Measurements from ENCODE around the gene NAV2. TPM values are rescaled to one million over a fixed set of nuclear protein-coding genes. Genes with fewer than 3 reads are reported as not detected.

Gene NAV2
- total RNA-seq, 1 experiment from 2014 or later: 63.5 TPM

DNA sequence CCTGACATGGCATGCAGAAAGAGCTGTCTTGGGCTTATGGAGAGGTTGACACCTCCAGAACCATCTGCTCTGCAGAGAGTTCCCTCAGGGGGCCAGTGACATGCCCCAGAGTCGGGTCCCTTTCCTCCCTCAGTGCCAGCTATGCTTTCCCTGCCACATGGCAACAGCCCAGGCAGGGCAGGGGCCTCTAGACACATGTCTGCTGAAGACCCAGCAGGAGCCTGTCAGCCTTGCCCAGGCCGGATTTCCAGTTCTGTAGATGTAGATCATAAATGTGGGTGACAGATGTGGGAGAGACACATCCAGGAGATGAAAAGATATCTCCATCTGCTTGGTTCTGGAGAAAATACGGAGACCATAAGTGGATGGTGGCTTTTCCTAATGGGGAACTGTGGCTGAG is 25.5 kb downstream of the NAV2 start:
- no TSS peak for BruUV-seq (replicated peaks)
- no peaks in the 10 kb centered on the region for H3K27me3 ChIP-seq (replicated peaks; ENCODE audit: control insufficient read depth, insufficient read depth, low read length)
- CTCF ChIA-PET: no interaction called here
- no peak overlapping the region for H3K27ac Mint-ChIP-seq (ENCODE audit: unreplicated experiment)
- no peaks in the 10 kb centered on the region for H3K36me3 ChIP-seq (ENCODE audit: control insufficient read depth, insufficient read depth, low read length)
- POLR2A ChIA-PET: no interaction called here
- H3K4me3 Mint-ChIP-seq (ENCODE audit: unreplicated experiment): no peak overlapping the region
- H3K27me3 Mint-ChIP-seq (ENCODE audit: insufficient read depth, unreplicated experiment): no peaks in the 10 kb centered on the region
- no peaks in the 10 kb centered on the region for H3K4me1 ChIP-seq
- no peaks in the 10 kb centered on the region for H3K9me3 Mint-ChIP-seq (ENCODE audit: unreplicated experiment)
- no peaks in the 10 kb centered on the region for H3K9me3 ChIP-seq
- DNase-seq: no peak
- no peaks in the 10 kb centered on the region for H3K36me3 Mint-ChIP-seq (ENCODE audit: insufficient read depth, unreplicated experiment)
- no peak overlapping the region for H3K4me3 ChIP-seq (ENCODE audit: low read depth, low read length)
- no peaks in the 10 kb centered on the region for H3K4me1 Mint-ChIP-seq (ENCODE audit: low read depth, unreplicated experiment)
- intact Hi-C loops (cut with micrococcal nuclease; ENCODE audit: unreplicated experiment): loop anchor here (10.0 kb wide), 1 partner anchor 397 kb away; no protein-coding TSS in a partner anchor
- TF ChIP-seq, protein P1, sequence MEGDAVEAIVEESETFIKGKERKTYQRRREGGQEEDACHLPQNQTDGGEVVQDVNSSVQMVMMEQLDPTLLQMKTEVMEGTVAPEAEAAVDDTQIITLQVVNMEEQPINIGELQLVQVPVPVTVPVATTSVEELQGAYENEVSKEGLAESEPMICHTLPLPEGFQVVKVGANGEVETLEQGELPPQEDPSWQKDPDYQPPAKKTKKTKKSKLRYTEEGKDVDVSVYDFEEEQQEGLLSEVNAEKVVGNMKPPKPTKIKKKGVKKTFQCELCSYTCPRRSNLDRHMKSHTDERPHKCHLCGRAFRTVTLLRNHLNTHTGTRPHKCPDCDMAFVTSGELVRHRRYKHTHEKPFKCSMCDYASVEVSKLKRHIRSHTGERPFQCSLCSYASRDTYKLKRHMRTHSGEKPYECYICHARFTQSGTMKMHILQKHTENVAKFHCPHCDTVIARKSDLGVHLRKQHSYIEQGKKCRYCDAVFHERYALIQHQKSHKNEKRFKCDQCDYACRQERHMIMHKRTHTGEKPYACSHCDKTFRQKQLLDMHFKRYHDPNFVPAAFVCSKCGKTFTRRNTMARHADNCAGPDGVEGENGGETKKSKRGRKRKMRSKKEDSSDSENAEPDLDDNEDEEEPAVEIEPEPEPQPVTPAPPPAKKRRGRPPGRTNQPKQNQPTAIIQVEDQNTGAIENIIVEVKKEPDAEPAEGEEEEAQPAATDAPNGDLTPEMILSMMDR (IDR thresholded peaks at IDR 0.05; ENCODE audit: insufficient read depth in 1 of 2, low read depth in 1 of 2, low read length in 1 of 2, severe bottlenecking in 1 of 2, unreplicated experiment in 1 of 2): no peak

DNA sequence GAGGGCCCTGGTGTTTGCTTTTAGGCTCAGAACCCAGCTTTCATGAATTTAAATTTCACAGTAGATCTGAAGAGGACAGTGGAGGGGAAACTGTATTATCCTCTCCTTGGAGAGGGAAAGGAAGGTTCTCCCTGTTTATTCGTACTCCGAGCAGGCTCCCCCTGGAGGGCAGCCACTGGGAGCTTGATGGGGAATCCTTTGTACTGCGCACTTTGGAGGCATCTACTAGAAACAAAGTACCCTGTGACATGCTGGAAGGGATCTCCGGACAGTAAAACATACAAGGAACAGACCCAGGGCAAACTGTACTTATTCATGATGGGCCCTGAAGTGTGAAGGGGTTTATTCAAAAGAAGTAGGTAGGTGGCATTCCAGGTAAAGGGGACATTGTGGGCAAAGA is 27.2 kb downstream of the NAV2 start:
- Mint-ChIP-seq H3K4me3 (ENCODE audit: unreplicated experiment) (no peak overlapping the region), H3K27ac (ENCODE audit: unreplicated experiment) (no peak overlapping the region), H3K36me3 (ENCODE audit: insufficient read depth, unreplicated experiment) (no peaks in the 10 kb centered on the region), H3K4me1 (ENCODE audit: low read depth, unreplicated experiment) (no peaks in the 10 kb centered on the region), H3K27me3 (ENCODE audit: insufficient read depth, unreplicated experiment) (no peaks in the 10 kb centered on the region), H3K9me3 (ENCODE audit: unreplicated experiment) (no peaks in the 10 kb centered on the region)
- no TSS peak for BruUV-seq (replicated peaks)
- H3K9me3 ChIP-seq: no peaks in the 10 kb centered on the region
- H3K27me3 ChIP-seq (replicated peaks; ENCODE audit: control insufficient read depth, insufficient read depth, low read length): no peaks in the 10 kb centered on the region
- H3K36me3 ChIP-seq (ENCODE audit: control insufficient read depth, insufficient read depth, low read length): no peaks in the 10 kb centered on the region
- H3K4me1 ChIP-seq: no peaks in the 10 kb centered on the region
- POLR2A ChIA-PET: no interaction called here
- TF ChIP-seq, protein P1 (IDR thresholded peaks at IDR 0.05; ENCODE audit: insufficient read depth in 1 of 2, low read depth in 1 of 2, low read length in 1 of 2, severe bottlenecking in 1 of 2, unreplicated experiment in 1 of 2): peak in 1 of 2 experiments; percentile 65
- no peak overlapping the region for H3K4me3 ChIP-seq (ENCODE audit: low read depth, low read length)
- CTCF ChIA-PET: interaction anchor here (0.7 to 1.7 kb wide), 7 partner anchors 27 to 182 kb away, joined by 3 to 5 read pairs (median 4); partner anchors contain the start of gene NAV2
- intact Hi-C loops (cut with micrococcal nuclease; ENCODE audit: unreplicated experiment): loop anchor here (10.0 kb wide), 2 partner anchors 395 to 485 kb away; no protein-coding TSS in a partner anchor
- DNase-seq: peak in 1 of 2 experiments; percentile 37

GRCh38 chr11:19740586-19740985 is 27.9 kb downstream of the NAV2 start:
- intact Hi-C loops (cut with micrococcal nuclease; ENCODE audit: unreplicated experiment): loop anchor here (10.0 kb wide), 1 partner anchor 486 kb away; no protein-coding TSS in a partner anchor

More at GRCh38 chr11:19740586-19740985, 27.9 kb downstream of the NAV2 start:
- H3K36me3 ChIP-seq (ENCODE audit: control insufficient read depth, insufficient read depth, low read length): no peaks in the 10 kb centered on the region
- Mint-ChIP-seq H3K36me3 (ENCODE audit: insufficient read depth, unreplicated experiment) (no peaks in the 10 kb centered on the region), H3K9me3 (ENCODE audit: unreplicated experiment) (no peaks in the 10 kb centered on the region), H3K27me3 (ENCODE audit: insufficient read depth, unreplicated experiment) (no peaks in the 10 kb centered on the region), H3K4me3 (ENCODE audit: unreplicated experiment) (no peak overlapping the region), H3K27ac (ENCODE audit: unreplicated experiment) (no peak overlapping the region), H3K4me1 (ENCODE audit: low read depth, unreplicated experiment) (no peaks in the 10 kb centered on the region)
- no peak overlapping the region for H3K4me3 ChIP-seq (ENCODE audit: low read depth, low read length)
- ChIA-PET POLR2A (no interaction called here), CTCF (interaction anchor here (0.7 to 1.7 kb wide), 4 partner anchors 8 to 183 kb away, joined by 3 to 4 read pairs (median 4); no protein-coding TSS in a partner anchor)
- H3K9me3 ChIP-seq: no peaks in the 10 kb centered on the region
- DNase-seq: no peak
- BruUV-seq (replicated peaks): no TSS peak
- TF ChIP-seq, protein P1 (IDR thresholded peaks at IDR 0.05; ENCODE audit: insufficient read depth in 1 of 2, low read depth in 1 of 2, low read length in 1 of 2, severe bottlenecking in 1 of 2, unreplicated experiment in 1 of 2): no peak
- no peaks in the 10 kb centered on the region for H3K4me1 ChIP-seq
- H3K27me3 ChIP-seq (replicated peaks; ENCODE audit: control insufficient read depth, insufficient read depth, low read length): no peaks in the 10 kb centered on the region
